NCI-H748 (cell line): Measurements from ENCODE around the gene OPRL1.

Source experiments
- DNase-seq: peaks from one replicate; lab custom pipeline; 2025; ENCODE audit not compliant: unreplicated experiment; lab: John Stamatoyannopoulos, UW

OPRL1 gene

DNA sequence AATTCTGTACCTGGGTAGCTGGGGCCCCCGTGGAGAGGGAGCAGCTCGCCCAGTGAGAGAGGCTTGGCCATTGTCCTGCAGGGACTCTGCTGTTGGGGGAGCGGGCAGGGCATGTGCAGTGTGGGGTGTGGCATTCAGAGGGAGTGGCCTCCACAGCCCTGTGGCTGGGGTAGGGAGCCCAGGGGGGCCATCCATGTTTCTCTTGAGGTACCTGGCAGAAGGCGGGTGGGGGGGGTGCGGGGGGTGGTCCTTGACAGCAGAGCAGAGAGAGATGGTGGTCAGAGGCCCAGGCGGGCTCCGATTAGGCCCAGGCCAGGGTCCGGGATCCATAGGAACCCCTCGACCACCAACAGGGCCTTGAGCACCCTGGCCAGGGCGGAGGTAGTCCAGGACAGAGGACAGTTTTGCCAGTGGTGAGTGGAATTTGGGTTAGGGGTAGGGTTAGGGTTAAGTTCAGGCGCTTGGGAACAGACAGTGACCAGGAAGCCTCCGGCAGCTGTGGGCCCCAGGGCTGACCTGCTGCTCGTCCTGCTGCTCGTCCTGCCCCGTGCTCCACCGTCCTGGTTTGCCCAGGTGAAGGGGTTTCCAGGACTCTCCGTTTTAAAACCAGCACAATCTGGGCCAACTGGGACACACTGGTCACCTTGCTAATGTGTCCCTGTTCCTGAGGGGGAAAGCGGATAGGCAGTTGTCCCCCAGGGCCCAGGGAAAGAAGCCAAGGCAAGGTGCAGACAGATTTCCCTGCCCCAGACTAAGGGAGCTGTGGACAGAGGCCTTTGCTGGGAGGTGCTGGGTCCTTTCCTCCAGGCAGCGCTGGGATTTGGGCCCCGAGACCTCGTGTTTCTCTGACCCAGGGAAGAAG, 59.5 kb downstream of the OPRL1 start:
- no peak for DNase-seq

DNA sequence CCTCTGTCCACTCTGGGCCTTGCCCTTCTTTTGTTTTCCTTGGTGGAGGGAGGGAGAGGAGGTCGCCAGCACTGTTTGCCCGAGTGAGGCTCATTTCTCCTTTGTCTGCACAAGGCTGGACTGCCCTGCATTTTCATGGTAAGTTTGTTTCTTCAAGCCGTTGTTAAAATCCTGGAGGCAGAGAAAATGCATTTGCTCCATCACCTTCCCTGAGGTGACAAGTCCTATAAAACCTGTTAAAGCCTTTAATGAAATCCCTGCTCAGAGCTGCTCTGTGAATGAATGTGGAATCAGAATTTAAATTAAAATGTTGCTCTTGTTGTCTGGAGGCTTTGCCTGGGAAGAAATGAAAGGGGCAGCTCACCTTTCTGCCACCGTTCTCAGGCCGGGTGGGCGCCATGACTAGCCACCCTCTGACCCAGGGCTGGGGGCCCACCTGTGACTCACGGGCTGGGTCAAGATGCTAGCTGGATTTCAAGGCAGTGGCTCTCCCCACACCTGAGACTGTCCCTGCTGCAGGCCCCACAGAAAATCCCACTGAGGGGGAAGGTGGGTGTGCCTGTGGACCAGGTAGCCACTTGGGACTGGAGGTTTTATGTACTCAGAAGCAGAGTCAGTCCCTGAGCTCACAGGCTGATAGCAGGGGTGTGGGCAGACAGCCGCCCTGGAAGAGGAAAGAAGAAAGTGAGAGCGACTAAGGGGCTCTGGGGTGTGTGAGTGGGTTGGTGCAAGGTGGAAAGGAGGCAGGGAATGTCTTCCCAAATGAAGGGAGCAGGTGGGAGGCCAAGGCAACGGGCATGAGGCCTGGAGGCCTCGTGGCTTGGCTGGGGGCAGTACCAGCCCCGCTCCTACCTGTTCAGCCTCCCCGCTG, 60.4 kb downstream of the OPRL1 start:
- no peak for DNase-seq

DNA sequence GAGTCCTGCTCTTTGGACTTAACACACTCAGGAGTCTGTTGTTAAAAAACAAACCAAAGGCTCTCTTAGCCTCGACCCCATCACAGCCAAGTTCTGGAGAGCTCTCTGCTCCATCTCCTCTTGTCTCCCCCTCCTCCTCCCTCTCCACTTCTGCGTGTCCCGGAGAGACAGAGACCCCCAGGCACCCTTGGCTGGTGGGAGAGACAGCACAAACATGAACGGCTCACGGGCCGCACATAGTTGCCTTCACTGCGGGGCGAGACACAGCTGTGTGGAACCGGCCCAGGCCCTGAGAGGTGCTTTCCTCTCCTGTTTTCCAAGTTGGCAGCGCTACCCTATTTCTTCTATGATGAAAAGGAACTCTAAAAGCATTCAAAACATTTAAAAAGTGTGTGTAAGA, 61.1 kb downstream of the OPRL1 start:
- DNase-seq, result no peak

DNA sequence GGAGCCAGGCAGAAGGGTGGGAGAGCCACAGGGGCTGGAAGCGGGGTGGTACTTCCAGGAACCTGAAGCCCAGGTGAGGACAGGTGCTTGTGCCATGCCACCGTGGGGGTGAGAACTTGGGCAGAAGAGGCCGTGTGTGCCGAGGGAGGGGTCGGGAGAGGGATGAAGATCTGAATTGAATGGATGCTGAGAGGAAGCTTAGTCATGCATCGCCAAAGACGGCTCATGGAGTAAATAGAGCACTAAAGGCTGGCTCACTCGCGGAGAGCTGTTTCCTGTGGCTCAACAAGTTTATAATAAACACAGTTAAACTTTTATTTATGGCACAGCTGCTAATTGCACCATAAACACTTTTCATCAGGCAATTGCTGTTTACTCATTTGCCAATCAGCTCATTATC, 62.7 kb downstream of the OPRL1 start:
- DNase-seq, result peak; percentile 39

- DNase-seq, result no peak
Observed at GRCh38 chr20:64143018-64143801, 63.3 kb downstream of the OPRL1 start.

DNA sequence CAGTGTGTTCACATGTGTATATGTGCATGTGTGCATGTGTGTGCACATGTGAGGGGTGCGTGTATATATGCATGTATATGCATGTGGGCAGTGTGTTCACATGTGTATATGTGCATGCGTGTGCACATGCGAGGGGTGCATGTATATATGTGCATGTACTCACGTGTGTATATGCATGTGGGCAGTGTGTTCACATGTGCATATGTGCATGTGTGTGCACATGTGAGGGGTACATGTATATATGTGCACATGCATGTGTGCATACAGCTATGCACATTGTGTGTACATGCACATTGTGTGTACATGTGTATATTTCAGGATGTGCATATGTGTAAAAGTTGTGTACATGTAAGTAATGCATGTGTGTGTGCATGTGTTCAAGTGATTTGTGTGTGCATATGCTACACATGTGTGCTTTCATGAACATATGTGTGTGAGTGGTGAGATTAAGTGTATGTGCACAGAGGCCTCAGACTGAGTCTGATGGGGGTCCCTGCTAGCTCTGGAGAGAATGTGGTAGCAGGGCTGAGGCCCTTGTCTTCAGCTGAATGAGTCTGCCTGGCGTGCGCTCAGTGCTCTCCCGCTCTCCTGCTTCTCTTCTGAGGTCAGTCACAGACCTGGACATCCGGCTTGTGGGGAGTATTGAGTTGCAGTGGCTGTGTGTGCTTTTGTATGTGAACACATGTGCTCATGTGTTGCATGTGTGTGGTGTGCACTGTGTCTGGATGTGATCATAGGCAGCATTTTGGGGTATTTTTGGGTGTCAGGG, 64.4 kb downstream of the OPRL1 start:
- DNase-seq, result no peak

- no peak for DNase-seq
Observed at GRCh38 chr20:64145458-64146300, 65.8 kb downstream of the OPRL1 start.

DNA sequence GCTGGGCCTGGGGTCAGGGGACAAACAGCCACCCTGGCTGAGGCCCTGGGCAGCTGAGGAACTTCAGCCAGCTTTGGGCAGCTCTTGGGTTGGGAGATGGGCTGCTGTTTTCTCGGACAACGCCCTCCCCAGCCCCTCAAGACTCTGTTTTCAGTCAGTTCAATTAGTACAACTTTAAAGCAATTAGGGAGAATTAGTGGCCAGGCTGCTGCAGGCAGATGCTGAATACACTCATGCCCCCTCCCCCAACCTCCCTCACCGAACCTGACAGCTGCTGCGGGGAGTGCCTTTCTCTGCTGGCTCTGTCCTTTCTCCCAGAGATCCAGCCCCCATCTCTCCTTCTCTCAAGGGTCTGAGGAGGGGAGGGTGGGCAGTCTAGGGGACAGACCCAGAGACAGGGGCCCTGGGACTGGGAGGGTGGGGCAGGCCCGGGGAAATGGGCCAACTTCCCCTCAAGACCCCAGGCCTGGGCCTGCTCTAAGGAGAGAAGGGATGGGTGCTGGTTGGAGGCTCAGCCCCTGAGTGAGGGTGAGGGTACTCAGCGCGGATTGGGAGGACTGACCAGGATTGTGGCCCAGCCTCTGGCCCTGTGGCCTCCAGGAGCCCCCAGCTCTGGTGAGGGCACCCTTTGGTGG, 66.5 kb downstream of the OPRL1 start:
- peak; percentile 39 for DNase-seq

- no peak for DNase-seq
Observed at GRCh38 chr20:64146936-64147477, 67.1 kb downstream of the OPRL1 start.

DNA sequence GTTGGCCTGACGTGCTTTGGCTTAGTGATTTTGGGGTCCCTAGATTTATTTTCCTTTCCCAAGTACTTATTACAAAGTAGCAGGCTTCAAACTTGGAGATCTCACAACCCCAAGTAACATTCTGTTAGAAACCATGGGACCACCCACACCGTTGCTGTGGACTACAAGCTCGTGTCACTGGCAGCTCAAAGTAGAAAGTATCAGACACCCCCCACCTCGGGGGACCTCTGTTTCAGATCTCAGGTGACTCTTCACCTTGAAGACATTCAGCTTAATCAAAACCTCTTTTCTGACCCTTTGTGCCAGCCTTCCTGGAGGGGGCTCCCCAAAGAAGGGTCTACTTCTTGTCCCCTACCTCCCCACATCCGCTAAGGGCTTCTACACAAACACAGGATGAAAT, 68.7 kb downstream of the OPRL1 start:
- no peak for DNase-seq

GRCh38 chr20:64149141-64149540, 69.3 kb downstream of the OPRL1 start:
- no peak for DNase-seq

GRCh38 chr20:64149809-64150560, 70.1 kb downstream of the OPRL1 start:
- no peak for DNase-seq
